Natural killer cell (primary cell): Measurements from ENCODE around the gene SV2B. TPM values are rescaled to one million over a fixed set of nuclear protein-coding genes. Genes with fewer than 3 reads are reported as not detected.

Experiments used
- ATAC-seq, 3 donors: fragments of 150-1000 bp in 2 of 3; fragments of 200-7000 bp in 1 of 3; cut with Tn5 transposase; 1 replicate in 1 of 3; 2 replicates in 2 of 3; pipeline ENCODE4 v1.10.0; 2021; ENCODE audit warnings: mild to moderate bottlenecking in 2 of 3, moderate library complexity in 2 of 3
- DNase-seq, 2 donors: peaks; one replicate each; pipeline versions ENCODE4 v3.0.0 to v3.0.0-alpha.2; 2013 to 2021; ENCODE audit warnings: mixed read lengths in 1 of 2
- H3K27ac ChIP-seq: one replicate; pipeline ENCODE4 v1.5.1; 2013; ENCODE audit warnings: mild to moderate bottlenecking, low read length
- H3K27me3 ChIP-seq: one replicate; pipeline ENCODE4 v1.6.1; 2013; ENCODE audit warnings: low read length; ENCODE audit not compliant: control insufficient read depth, insufficient read depth
- H3K36me3 ChIP-seq: one replicate; pipeline ENCODE4 v1.6.1; 2013; ENCODE audit warnings: low read length; ENCODE audit not compliant: control insufficient read depth, insufficient read depth
- H3K4me1 ChIP-seq: one replicate; pipeline ENCODE4 v1.6.1; 2013; ENCODE audit warnings: low read length; ENCODE audit not compliant: control insufficient read depth, insufficient read depth
- H3K4me3 ChIP-seq: one replicate; pipeline ENCODE4 v1.5.1; 2013; ENCODE audit warnings: low read length
- H3K9me3 ChIP-seq: one replicate; pipeline ENCODE4 v1.6.1; 2013; ENCODE audit warnings: low read length; ENCODE audit not compliant: control insufficient read depth, insufficient read depth
- H3K27ac Mint-ChIP-seq, 2 donors: one replicate each; pipeline ENCODE4 v1.8.0; 2022; ENCODE audit warnings: mild to moderate bottlenecking in 2 of 2, mixed read lengths in 2 of 2, moderate library complexity in 1 of 2
- H3K27me3 Mint-ChIP-seq, 2 donors: one replicate each; pipeline ENCODE4 v1.8.0; 2022; ENCODE audit warnings: low read depth in 2 of 2, mixed read lengths in 2 of 2
- H3K36me3 Mint-ChIP-seq: one replicate; pipeline ENCODE4 v1.8.0; 2022; ENCODE audit warnings: mixed read lengths
- H3K4me1 Mint-ChIP-seq, 2 donors: one replicate each; pipeline ENCODE4 v1.8.0; 2022; ENCODE audit warnings: mixed read lengths in 2 of 2
- H3K4me3 Mint-ChIP-seq: one replicate; pipeline ENCODE4 v1.8.0; 2022; ENCODE audit warnings: mild to moderate bottlenecking, moderate library complexity, mixed read lengths
- H3K9me3 Mint-ChIP-seq, 2 donors: one replicate each; pipeline ENCODE4 v1.8.0; 2022; ENCODE audit warnings: mixed read lengths in 2 of 2
- CTCF ChIP-seq: fragments of 200-600 bp; IDR thresholded peaks from one replicate; pipeline ENCODE4 v1.8.0; 2022; ENCODE audit warnings: antibody characterized with exemption
- WGBS: methylation state at CpG from one replicate; pipeline ENCODE4 v1.1.7; 2013; ENCODE audit warnings: missing lambda C conversion rate; ENCODE audit not compliant: insufficient coverage; 5-methylcytosine and 5-hydroxymethylcytosine counted together
- intact Hi-C: fragments of 100-400 bp; cut with micrococcal nuclease; formaldehyde crosslinking; loops from one replicate; pipeline ENCODE4 v1.14.2; 2022
- total RNA-seq, 4 donors: library from RNA; stranded (reverse); fragments of 120-200 nt in 1 of 4; gene quantifications; one replicate each; pipeline versions ENCODE4 v1.2.3 to v1.2.4, GENCODE V29; 2013 to 2022

The SV2B gene
- total RNA-seq, 3 donors from 2014 or later (not counting 1 experiment from before 2014, with no cell fraction given) = not detected

GRCh38 chr15:91214675-91215590, 114.9 kb downstream of the SV2B start:
- no peak overlapping the region for H3K4me3 ChIP-seq
- no peak for TF ChIP-seq CTCF
- no peaks in the 10 kb centered on the region for H3K9me3 ChIP-seq
- H3K27me3 ChIP-seq = no peaks in the 10 kb centered on the region
- intact Hi-C loops = no loop called here
- H3K36me3 ChIP-seq = no peaks in the 10 kb centered on the region
- H3K27ac ChIP-seq = no peak overlapping the region
- DNase-seq (no peak), ATAC-seq (no peak)
- no peaks in the 10 kb centered on the region for H3K4me1 ChIP-seq
- Mint-ChIP-seq H3K4me1 (no peaks in the 10 kb centered on the region), H3K27ac (no peak overlapping the region), H3K9me3 (no peaks in the 10 kb centered on the region), H3K4me3 (no peak overlapping the region), H3K36me3 (no peaks in the 10 kb centered on the region), H3K27me3 (peaks cover 26 to 47% of the 10 kb centered on the region in 2 donors)
- 72% methylated on average over 10 of the region's 11 CpGs for WGBS

- WGBS = 68% methylated on average over 3 of the region's 3 CpGs
- Histone ChIP-seq H3K4me1 (no peaks in the 10 kb centered on the region), H3K27me3 (no peaks in the 10 kb centered on the region), H3K36me3 (no peaks in the 10 kb centered on the region), H3K4me3 (no peak overlapping the region), H3K9me3 (no peaks in the 10 kb centered on the region), H3K27ac (no peak overlapping the region)
- DNase-seq = no peak
- Mint-ChIP-seq H3K27me3 (peaks cover 20 to 37% of the 10 kb centered on the region in 2 donors), H3K36me3 (no peaks in the 10 kb centered on the region), H3K9me3 (no peaks in the 10 kb centered on the region), H3K4me1 (no peaks in the 10 kb centered on the region), H3K4me3 (no peak overlapping the region), H3K27ac (no peak overlapping the region)
- TF ChIP-seq CTCF = no peak
- intact Hi-C loops = no loop called here
- ATAC-seq = no peak
Observed at GRCh38 chr15:91216000-91216399, 115.9 kb downstream of the SV2B start.

GRCh38 chr15:91219206-91219605, 119.1 kb downstream of the SV2B start:
- H3K4me3 Mint-ChIP-seq = no peak overlapping the region
- WGBS = 93% methylated on average over 1 of the region's 1 CpG
- no peak overlapping the region for H3K4me3 ChIP-seq
- ATAC-seq = no peak
- no peak overlapping the region for H3K27ac ChIP-seq
- no peaks in the 10 kb centered on the region for H3K4me1 Mint-ChIP-seq
- no peak for DNase-seq
- no peaks in the 10 kb centered on the region for H3K9me3 Mint-ChIP-seq
- TF ChIP-seq CTCF = no peak
- no peaks in the 10 kb centered on the region for H3K27me3 ChIP-seq
- no peaks in the 10 kb centered on the region for H3K4me1 ChIP-seq
- H3K36me3 Mint-ChIP-seq = no peaks in the 10 kb centered on the region
- H3K27ac Mint-ChIP-seq = no peak overlapping the region
- H3K9me3 ChIP-seq = no peaks in the 10 kb centered on the region
- H3K27me3 Mint-ChIP-seq = peaks cover 13 to 42% of the 10 kb centered on the region in 2 donors
- intact Hi-C loops = no loop called here
- H3K36me3 ChIP-seq = no peaks in the 10 kb centered on the region
